CD14-positive monocyte (primary cell): ENCODE data around the gene MYOM3. TPM values are rescaled to one million over a fixed set of nuclear protein-coding genes. Genes with fewer than 3 reads are reported as not detected.

Experiments used
- DNase-seq, 3 donors: peaks; one replicate each; pipeline ENCODE4 v3.0.0-alpha.2; 2011 to 2022
- H2AFZ ChIP-seq: 2 replicates; pipeline ENCODE4 v1.6.0; 2012; ENCODE audit warnings: mild to moderate bottlenecking, low read depth, low read length, inconsistent platforms; ENCODE audit not compliant: insufficient read depth, poor library complexity, severe bottlenecking
- H3K27ac ChIP-seq, 2 donors: 1 replicate in 1 of 2; 2 replicates in 1 of 2; pipeline ENCODE4 v1.5.1; 2012 to 2013; ENCODE audit warnings: low read length in 2 of 2, control low read depth in 1 of 2, inconsistent platforms in 1 of 2, low read depth in 1 of 2, mild to moderate bottlenecking in 1 of 2
- H3K27me3 ChIP-seq, 2 donors: one replicate each; pipeline versions ENCODE4 v1.6.0 to v1.6.1; 2011 to 2013; ENCODE audit warnings: low read length in 2 of 2; ENCODE audit not compliant: control insufficient read depth in 2 of 2, insufficient read depth in 2 of 2
- H3K36me3 ChIP-seq, 2 donors: replicated peaks in 1 of 2; 1 replicate in 1 of 2; 2 replicates in 1 of 2; pipeline versions ENCODE4 v1.5.1 to v1.6.1; 2012 to 2013; ENCODE audit warnings: low read length in 2 of 2, control low read depth in 1 of 2, inconsistent platforms in 1 of 2, mild to moderate bottlenecking in 1 of 2; ENCODE audit not compliant: insufficient read depth in 2 of 2, control insufficient read depth in 1 of 2
- H3K4me1 ChIP-seq, 2 donors: 1 replicate in 1 of 2; 2 replicates in 1 of 2; pipeline versions ENCODE4 v1.5.1 to v1.6.1; 2012 to 2013; ENCODE audit warnings: low read length in 2 of 2, control low read depth in 1 of 2, inconsistent platforms in 1 of 2, mild to moderate bottlenecking in 1 of 2, moderate library complexity in 1 of 2; ENCODE audit not compliant: insufficient read depth in 2 of 2, control insufficient read depth in 1 of 2
- H3K4me2 ChIP-seq: replicated peaks from 2 replicates; pipeline ENCODE3; 2012; ENCODE audit warnings: low read length, moderate library complexity, mild to moderate bottlenecking; ENCODE audit not compliant: poor library complexity, severe bottlenecking; ENCODE audit errors: extremely low read depth
- H3K4me3 ChIP-seq, 3 experiments: fragments of 200-600 bp in 1 of 3; sonication (generic) in 1 of 3; replicated peaks in 1 of 3; 1 replicate in 2 of 3; 2 replicates in 1 of 3; pipeline ENCODE4 v1.5.1; 2011 to 2013; ENCODE audit warnings: low read length in 3 of 3, mild to moderate bottlenecking in 3 of 3, control low read depth in 2 of 3, low read depth in 2 of 3, inconsistent platforms in 1 of 3, moderate library complexity in 1 of 3
- H3K79me2 ChIP-seq: 2 replicates; pipeline ENCODE4 v1.6.0; 2012; ENCODE audit warnings: mild to moderate bottlenecking, control low read depth, inconsistent platforms, low read length, moderate library complexity; ENCODE audit not compliant: insufficient read depth
- H3K9ac ChIP-seq: 2 replicates; pipeline ENCODE4 v1.6.0; 2017; ENCODE audit warnings: low read length, mild to moderate bottlenecking; ENCODE audit not compliant: insufficient read depth, poor library complexity, severe bottlenecking
- H3K9me3 ChIP-seq, 2 donors: replicated peaks in 1 of 2; 1 replicate in 1 of 2; 2 replicates in 1 of 2; pipeline versions ENCODE4 v1.5.1 to v1.6.1; 2012 to 2013; ENCODE audit warnings: low read length in 2 of 2, control low read depth in 1 of 2; ENCODE audit not compliant: control insufficient read depth in 1 of 2, insufficient read depth in 1 of 2
- H4K20me1 ChIP-seq: 2 replicates; pipeline ENCODE4 v1.6.0; 2012; ENCODE audit warnings: mild to moderate bottlenecking, low read length, control low read depth, moderate library complexity; ENCODE audit not compliant: insufficient read depth
- H3K27ac Mint-ChIP-seq, 7 donors: one replicate each; pipeline ENCODE4 v1.8.0; 2020; ENCODE audit warnings: mild to moderate bottlenecking in 7 of 7, mixed read lengths in 7 of 7, moderate library complexity in 6 of 7, inconsistent platforms in 2 of 7
- H3K27me3 Mint-ChIP-seq, 3 donors: one replicate each; pipeline ENCODE4 v1.8.0; 2021 to 2022; ENCODE audit warnings: low read depth in 3 of 3, mild to moderate bottlenecking in 3 of 3, mixed read lengths in 3 of 3, moderate library complexity in 3 of 3, inconsistent platforms in 1 of 3
- H3K36me3 Mint-ChIP-seq, 2 donors: one replicate each; pipeline ENCODE4 v1.8.0; 2020; ENCODE audit warnings: mixed read lengths in 2 of 2, inconsistent platforms in 1 of 2, mild to moderate bottlenecking in 1 of 2
- H3K4me1 Mint-ChIP-seq: one replicate; pipeline ENCODE4 v1.8.0; 2020; ENCODE audit warnings: mild to moderate bottlenecking, mixed read lengths
- H3K4me3 Mint-ChIP-seq, 2 donors: one replicate each; pipeline ENCODE4 v1.8.0; 2020; ENCODE audit warnings: mild to moderate bottlenecking in 2 of 2, mixed read lengths in 2 of 2, moderate library complexity in 1 of 2
- H3K9me3 Mint-ChIP-seq, 7 donors: one replicate each; pipeline ENCODE4 v1.8.0; 2020 to 2022; ENCODE audit warnings: mixed read lengths in 7 of 7, mild to moderate bottlenecking in 6 of 7, moderate library complexity in 6 of 7, inconsistent platforms in 2 of 7
- intact Hi-C, 2 donors: fragments of 100-400 bp; cut with micrococcal nuclease; formaldehyde crosslinking; loops; one replicate each; pipeline versions ENCODE4 v1.15.0 to v1.15.1; 2023
- polyA plus RNA-seq, 3 donors: library from polyadenylated mRNA; depleted of rRNA in 1 of 3; unstranded in 2 of 3; stranded (reverse) in 1 of 3; fragments of 300-500 nt in 2 of 3; fragments of >200 nt in 1 of 3; fragmentation: Illumina TruSeq in 2 of 3; gene quantifications; 1 replicate in 2 of 3; 2 replicates in 1 of 3; pipeline ENCODE4 v1.2.3, GENCODE V29; 2012 to 2021
- TF ChIP-seq, protein P1 (sequence below): fragments of 200-600 bp; IDR thresholded peaks from one replicate; pipeline ENCODE4 v1.8.0; 2022; ENCODE audit warnings: antibody characterized with exemption, mild to moderate bottlenecking

Gene MYOM3
- polyA plus RNA-seq, 3 donors: not detected

GRCh38 chr1:24007079-24007478 lies 104.9 kb downstream of the MYOM3 start:
- no peaks in the 10 kb centered on the region for H3K36me3 ChIP-seq
- Mint-ChIP-seq H3K4me1 (peaks cover 2% of the 10 kb centered on the region), H3K27me3 (peaks cover 5 to 24% (median 9%) of the 10 kb centered on the region in 3 donors), H3K9me3 (peaks cover 0 to 3% (median 0%) of the 10 kb centered on the region in 7 donors), H3K27ac (no peak overlapping the region), H3K4me3 (no peak overlapping the region), H3K36me3 (no peaks in the 10 kb centered on the region)
- H2AFZ ChIP-seq: no peak overlapping the region
- H3K4me3 ChIP-seq: no peak overlapping the region
- H3K4me2 ChIP-seq: no peak overlapping the region
- H3K27ac ChIP-seq: no peak overlapping the region
- no peaks in the 10 kb centered on the region for H3K9me3 ChIP-seq
- H4K20me1 ChIP-seq: no peaks in the 10 kb centered on the region
- intact Hi-C loops: no loop called here
- no peak overlapping the region for H3K9ac ChIP-seq
- TF ChIP-seq, protein P1, sequence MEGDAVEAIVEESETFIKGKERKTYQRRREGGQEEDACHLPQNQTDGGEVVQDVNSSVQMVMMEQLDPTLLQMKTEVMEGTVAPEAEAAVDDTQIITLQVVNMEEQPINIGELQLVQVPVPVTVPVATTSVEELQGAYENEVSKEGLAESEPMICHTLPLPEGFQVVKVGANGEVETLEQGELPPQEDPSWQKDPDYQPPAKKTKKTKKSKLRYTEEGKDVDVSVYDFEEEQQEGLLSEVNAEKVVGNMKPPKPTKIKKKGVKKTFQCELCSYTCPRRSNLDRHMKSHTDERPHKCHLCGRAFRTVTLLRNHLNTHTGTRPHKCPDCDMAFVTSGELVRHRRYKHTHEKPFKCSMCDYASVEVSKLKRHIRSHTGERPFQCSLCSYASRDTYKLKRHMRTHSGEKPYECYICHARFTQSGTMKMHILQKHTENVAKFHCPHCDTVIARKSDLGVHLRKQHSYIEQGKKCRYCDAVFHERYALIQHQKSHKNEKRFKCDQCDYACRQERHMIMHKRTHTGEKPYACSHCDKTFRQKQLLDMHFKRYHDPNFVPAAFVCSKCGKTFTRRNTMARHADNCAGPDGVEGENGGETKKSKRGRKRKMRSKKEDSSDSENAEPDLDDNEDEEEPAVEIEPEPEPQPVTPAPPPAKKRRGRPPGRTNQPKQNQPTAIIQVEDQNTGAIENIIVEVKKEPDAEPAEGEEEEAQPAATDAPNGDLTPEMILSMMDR: no peak
- H3K79me2 ChIP-seq: no peaks in the 10 kb centered on the region
- no peak for DNase-seq
- H3K4me1 ChIP-seq: no peaks in the 10 kb centered on the region
- no peaks in the 10 kb centered on the region for H3K27me3 ChIP-seq

Other genes starting within 250 kb of the MYOM3 start
- gene FUCA1, start 243.8 kb downstream of the MYOM3 start, polyA plus RNA-seq: 10 to 100 TPM; 24.2 to 97.7 (median 96.6) TPM
- under 1 TPM; 0.03 to 0.12 (median 0.11) TPM for gene CNR2, start 198.8 kb downstream of the MYOM3 start, polyA plus RNA-seq
- gene PNRC2, start 152.3 kb downstream of the MYOM3 start, polyA plus RNA-seq: 10 to 100 TPM; 71.7 to 89.7 (median 71.7) TPM
- gene SRSF10, start 131.8 kb downstream of the MYOM3 start, polyA plus RNA-seq: 10 to 100 TPM; 66.6 to 76.2 (median 75.6) TPM
- gene IL22RA1, start 31.0 kb upstream of the MYOM3 start, polyA plus RNA-seq: not detected
- not detected for gene IFNLR1, start 75.2 kb upstream of the MYOM3 start, polyA plus RNA-seq
- under 1 TPM in 1 of 3 donors, not detected in 2; 0.03 TPM for gene GRHL3, start 207.2 kb upstream of the MYOM3 start, polyA plus RNA-seq